Stimulated activated CD8-positive, alpha-beta memory T cell treated with anti-CD3 and anti-CD28 coated beads, Interleukin-15, amount 100 ng/mL, for 24 hours (primary cell): Measurements from ENCODE around the gene GALNT1.

ENCODE experiments used
- DNase-seq: peaks from one replicate; pipeline ENCODE4 v3.0.0-alpha.2; 2020; ENCODE audit warnings: low read depth

GALNT1 gene

DNA sequence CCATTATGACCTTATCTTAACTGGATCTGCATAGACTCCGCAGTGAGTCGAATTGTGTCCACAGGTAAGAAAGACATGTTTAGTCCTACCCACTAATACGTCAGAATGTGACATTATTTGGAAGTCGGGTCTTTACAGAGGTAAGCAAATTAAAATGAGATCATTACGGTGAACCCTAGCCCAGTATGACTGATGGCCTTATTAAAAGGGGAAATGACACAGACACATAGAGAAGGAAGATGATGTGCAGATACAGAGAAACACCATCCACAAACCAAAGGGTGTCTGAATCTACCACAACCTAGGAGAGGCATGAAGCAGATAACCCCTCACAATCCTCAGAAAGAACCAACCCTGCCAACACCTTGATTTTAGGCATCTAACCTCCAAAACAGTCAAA is 135.6 kb downstream of the GALNT1 start:
- no peak for DNase-seq

DNA sequence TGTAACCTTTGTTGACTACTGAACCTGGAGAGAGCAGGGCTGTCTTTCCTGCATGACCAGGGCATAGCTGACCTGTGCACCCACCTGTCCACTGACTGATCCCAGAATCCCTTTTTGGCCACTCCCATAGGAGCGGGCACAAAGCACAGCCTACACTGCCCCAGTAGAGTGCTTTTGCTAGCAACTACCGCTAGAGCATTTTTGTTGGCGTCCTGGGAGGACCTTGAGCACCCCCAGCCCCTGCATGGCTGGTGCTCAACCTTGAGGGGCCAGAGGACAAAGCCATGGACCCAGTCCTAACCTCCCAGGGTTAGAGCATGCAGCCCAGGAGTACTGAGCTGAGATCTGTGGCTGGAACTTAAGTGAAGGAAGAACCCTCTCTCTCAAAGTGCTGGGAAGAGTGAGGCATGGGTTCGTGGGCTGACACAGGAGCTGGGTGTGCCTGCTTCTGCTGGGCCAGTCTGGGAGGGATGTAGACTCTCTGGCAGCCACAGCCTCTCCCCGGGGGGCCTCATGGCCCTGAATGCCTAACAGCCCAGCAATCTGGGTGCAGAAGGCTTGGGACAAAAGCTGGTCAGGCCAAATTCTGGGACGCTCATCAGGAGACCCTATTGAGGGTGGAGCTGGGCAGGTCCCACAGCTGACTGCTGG is 140.0 kb downstream of the GALNT1 start:
- no peak for DNase-seq

DNA sequence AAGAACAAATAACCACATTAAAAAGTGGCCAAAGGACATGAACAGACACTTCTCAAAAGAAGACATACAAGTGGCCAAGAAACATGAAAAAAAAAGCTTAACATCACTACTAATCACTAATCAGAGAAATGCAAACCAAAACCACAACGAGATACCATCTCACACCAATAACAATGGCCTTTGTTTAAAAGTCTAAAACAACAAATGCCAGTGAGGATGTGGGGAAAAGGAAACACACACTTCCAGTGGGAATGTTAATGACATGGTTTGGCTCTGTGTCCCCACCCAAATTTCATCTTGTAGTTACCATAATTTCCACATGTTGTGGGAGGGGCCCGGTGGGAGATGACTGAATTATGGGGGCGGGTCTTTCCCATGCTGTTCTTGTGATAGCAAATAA is 147.1 kb downstream of the GALNT1 start:
- no peak for DNase-seq

DNA sequence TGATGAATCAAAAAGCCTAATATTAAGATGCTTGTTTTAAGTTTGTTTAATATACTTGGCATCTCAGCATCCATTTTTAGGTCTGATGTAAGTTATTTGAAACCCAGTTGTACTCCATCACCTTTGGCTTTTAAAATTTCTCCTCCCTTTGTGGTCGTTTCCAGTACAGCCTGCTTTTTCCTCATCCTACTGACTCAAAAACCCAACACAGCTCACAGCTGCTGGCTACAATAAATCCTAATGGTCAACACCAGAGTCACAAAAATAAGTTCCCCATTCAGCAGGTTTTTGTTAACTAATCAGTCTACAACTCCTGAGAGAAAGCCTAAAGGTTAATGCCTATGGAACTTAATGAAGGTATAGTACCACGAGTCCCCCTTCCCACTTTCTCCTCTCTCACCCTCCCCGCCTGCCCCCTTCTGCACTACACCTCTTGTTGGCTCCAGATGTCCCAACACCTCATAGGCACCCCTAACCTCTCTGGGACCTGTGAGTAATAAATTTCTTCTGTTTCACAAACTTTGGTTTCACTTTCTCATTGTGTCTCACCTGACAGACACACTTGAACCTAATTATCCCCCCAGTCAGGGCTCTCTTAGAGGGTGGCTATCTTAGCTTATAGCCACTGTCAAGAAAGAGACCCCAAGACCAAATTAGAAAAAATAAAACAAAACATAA is 148.6 kb downstream of the GALNT1 start:
- no peak for DNase-seq

DNA sequence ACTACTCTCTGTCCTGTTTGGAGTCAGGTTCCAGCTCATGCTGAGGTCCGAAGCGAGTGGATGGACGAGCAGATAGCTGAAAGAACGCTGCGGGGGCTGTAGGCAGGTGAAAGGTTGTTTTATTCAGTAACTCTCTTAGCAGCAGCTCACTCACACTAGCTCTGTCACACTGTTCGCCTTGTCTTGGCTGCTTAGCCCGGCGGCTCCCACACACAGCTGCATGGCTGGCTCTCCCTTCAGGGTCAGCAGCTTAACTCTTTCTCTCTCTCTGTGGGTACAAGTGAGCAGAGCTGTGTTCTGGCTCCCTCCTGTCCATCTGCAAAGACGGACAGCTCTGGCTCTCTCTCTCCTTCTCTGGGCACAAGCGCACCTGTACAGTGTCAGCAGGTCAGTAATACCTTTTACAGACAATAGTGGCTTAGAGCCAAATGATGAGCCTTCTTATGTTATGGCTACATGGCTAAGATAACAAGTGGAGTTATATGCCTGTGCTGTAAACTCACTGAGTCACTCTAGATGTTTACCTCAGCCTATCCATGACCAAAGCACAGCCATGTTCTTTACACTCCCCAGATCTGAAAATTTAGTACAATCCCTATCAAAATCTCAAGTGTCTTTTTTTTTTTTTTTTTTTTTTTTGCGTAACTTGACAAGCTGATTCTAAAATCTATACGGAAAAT is 149.3 kb downstream of the GALNT1 start:
- no peak for DNase-seq

DNA sequence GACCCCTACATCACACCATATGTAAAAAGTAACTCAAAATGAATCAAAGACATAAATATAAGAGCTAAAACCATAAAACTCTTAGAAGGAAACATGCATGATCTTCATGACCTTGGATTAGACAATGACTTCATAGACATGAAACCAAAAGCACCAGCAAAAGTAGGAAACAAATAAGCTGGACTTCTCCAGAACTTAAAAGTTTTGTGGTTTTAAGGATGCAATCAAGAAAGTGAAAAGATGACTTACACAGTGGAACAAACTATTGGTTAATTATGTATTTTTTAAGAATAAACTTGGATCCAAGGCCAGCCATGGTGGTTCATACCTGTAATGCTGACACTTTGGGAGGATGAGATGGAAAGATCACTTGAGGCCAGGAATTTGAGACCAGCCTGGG is 150.2 kb downstream of the GALNT1 start:
- DNase-seq: no peak

DNA sequence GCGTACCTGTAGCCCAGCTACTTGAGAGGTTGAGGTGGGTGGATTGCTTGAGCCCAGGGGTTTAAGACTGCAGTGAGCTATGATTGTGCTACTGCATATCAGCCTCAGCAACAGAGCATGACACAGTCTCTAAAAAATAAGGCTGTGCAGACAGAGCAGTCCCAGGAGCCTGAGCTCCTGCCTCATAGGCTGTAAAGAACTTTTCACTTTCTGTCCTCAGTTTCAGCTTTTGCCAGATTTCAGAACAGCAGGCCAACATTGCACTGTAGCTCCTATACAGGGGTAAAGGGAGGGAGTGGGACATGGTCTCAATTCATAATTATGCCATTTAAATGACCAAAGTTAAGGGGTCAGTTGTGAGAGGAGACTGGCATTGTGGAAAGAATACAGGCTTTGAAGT is 150.6 kb downstream of the GALNT1 start:
- DNase-seq: no peak

DNA sequence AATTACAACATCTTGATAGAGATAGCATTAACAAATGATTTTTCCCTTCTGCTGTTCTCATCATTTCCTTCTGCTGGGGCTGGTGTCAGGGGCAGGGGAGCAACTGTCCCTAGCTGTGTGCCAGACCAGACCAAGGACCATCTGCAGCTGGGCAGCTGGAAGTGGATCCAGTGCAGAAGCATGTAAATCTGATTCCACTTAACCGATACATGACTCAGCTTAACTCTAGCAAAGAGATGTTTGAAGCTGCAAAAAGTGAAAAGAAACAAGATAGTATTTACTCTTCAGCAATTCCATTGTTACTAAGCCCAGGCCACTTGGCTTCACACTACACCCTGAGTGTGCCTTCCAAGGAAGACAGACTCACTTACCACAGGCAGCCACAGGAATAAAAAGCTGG is 151.1 kb downstream of the GALNT1 start:
- DNase-seq: no peak

DNA sequence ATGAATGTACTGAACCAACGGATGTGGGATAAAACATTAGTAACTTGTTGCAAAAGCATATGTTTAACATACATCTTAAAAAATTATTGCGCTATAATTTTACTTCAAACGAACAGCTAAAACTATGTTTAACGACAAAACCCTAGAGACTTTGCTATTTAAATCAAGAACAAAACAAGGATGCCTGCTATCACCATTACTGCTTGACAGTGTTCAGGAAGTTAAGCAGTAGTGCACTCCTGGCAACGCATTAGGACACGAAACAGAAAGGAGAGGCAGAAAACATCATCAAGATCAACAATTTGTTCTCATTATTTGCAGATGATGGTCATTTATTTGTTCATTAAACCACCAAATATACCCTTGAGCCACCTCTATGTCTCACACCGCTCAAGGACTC is 151.9 kb downstream of the GALNT1 start:
- no peak for DNase-seq

DNA sequence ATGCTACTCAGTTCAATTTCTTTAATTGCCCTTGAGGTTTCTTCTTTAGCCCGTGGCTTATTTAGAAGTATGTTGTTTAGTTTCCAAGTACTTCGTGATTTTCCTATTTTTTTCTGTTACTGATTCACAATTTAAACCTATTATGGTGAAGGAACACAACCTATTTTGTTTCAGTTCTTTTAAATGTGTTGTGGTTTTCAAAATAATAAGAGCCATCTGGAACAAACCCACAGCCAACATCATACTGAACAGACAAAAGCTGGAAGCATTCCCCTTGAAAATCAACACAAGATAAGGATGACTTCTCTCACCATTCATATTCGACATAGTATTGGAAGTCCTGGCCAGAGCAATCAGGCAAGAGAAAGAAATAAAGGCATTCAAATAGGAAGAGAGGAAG is 155.2 kb downstream of the GALNT1 start:
- DNase-seq: no peak

DNA sequence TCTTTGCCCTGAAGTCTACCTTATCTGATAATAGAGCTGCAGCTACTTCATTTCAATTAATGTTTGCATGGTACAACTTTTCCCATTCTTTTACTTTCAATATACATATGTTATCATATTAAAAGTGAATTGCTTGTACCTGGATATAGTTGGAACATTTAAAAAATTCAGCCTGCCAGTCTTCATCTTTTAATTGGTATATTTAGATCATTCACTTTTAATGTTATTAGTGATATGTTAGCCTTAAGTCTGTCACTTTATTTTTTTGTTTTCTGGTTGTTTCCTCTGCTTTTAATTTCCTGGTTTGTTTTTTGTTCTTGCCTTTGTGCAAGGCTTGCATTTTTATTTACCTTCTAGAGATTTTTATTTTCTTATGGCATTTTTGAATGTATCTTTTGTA is 158.2 kb downstream of the GALNT1 start:
- DNase-seq: no peak

DNA sequence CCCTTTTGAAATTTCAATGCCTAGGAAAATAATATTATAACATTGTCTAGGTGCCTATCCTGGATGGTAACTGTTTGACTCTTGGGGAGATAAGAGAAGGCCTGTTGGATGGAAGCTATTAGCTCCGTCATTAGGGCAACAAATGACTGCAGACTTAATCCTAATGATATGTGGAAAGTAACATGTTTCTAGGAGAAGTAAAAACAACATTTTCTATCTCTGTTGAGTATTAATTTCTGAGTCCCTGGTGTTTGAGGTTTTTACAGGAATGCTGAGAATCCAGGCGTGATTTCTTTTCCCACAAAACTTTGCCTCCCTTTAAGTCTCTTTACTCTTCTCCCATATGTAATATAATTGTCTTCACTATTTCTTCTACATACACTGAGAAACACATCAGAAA is 159.1 kb downstream of the GALNT1 start:
- DNase-seq: no peak

DNA sequence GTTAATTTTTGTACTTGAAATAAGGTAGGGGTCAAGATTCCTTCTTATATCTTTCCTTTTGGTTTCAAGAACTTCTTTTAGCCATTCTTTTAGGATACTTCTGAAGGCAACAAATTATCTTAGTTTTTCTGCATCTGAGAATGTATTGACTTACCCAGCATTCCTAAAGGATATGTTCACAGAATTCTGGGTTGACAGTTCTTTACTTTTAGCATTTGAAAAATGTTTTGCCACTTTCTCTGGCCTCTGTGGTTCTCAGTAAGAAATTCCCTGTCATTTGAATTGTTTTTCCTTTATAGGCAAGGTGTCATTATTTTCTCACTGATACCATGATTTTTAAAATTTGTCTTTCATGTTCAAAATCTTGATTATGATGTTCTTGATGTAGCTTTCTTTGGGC is 162.4 kb downstream of the GALNT1 start:
- DNase-seq: no peak

DNA sequence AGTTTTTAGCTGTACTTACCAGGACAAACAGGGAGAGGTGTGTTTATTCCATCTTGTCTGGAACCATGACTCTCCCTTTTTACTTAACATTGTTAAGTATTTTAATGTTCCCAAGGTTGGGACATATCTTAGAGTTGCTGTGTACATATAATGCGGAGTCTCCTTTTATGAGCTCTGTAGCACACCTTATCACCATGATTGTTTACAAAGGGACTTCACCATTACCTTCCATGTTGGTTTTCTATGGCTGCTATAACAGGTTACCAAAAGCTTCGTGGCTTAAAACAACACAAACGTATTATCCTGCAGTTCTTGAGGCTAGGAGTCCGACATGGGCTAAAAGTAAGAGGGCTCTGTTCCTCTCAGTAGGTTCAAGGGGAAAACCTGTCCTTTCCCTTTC is 164.3 kb downstream of the GALNT1 start:
- DNase-seq: no peak

DNA sequence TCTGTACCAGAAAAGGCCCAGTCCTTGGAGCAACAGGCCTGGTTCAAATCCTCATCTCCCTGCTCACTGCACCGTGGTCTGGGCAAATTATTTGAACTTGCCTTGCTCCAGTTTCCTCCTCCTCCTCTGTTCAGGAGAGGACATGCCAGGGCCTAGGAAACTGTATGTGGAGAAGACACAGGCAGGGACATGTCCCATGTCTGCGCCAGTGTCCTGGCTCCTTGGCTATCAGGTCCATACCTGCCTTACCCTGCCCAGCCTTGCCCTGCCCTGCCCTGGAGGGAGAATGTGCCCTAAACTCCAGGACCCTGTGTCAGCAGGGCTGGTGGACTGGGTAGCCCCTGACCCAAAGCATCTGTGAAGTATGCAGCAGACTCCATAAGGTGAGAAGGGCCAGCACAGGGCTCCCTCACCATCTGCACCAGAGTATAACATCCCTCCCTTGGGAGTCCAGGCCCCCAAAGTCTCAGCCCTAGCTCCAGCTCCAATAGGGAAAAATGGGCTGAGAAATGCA is 165.3 kb downstream of the GALNT1 start:
- DNase-seq: no peak

DNA sequence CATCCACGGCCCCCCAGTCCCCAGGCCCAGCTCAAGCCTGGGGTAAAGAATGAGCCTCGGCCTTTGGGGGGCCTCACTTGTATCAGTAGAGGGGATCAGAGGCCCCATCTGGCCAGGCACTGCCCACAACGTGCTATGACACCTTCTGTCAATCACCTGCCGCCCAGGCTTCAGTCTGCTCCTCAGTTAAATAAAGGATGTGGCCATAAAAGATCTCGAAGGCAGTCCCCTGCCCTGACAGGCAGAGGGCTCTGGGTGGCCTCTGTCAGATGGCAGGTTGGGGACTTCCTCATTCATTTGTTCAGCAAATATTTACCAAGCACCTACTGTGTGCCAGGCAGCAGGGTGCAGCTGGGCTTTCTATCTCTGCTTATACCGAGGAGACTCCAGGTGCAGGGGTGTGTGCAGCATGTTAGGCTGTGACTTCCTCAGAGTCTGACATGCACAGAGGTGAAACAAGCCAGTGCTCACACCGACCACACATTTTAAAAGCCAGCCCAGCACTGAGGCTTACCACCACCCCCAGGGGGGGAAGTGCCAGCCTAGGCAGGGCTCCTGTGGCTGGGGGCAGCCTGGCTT is 166.4 kb downstream of the GALNT1 start:
- DNase-seq: no peak

DNA sequence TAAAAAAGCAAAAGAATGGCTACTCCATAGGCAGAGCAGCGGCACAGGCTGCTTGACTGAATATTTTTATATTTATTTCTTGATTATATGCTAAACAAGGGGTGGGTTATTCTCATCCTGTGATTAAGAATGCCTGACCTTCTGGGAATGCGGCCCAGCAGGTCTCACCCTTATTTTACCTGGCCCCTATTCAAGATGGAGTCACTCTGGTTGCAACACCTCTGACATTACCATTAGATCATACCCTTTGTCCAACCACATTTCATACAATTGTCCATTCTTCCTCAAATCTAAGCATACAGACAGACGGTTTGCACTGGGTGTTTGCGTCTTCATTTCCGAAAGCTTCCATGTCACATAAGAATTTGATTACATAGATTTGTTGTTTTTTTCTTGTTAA is 168.2 kb downstream of the GALNT1 start:
- no peak for DNase-seq

DNA sequence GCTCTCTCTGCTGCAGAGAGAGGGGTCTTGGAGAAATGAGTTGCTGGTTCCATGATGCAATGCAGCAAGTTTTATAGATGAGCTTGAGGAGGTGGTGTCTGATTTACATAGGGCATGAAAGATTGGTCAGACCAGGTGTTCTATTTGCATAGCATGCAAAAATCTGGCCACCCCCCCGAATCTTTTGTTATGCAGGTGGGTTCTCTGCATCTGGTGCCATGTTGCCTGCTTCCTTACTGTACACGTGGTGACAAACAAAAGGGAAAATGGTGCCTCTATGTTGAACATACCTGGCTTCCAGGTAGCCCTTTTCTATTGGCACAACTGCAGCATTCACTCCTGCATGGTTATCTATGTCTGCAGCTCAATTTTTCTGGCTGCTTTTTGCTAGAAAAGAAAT is 169.4 kb downstream of the GALNT1 start:
- DNase-seq: no peak

DNA sequence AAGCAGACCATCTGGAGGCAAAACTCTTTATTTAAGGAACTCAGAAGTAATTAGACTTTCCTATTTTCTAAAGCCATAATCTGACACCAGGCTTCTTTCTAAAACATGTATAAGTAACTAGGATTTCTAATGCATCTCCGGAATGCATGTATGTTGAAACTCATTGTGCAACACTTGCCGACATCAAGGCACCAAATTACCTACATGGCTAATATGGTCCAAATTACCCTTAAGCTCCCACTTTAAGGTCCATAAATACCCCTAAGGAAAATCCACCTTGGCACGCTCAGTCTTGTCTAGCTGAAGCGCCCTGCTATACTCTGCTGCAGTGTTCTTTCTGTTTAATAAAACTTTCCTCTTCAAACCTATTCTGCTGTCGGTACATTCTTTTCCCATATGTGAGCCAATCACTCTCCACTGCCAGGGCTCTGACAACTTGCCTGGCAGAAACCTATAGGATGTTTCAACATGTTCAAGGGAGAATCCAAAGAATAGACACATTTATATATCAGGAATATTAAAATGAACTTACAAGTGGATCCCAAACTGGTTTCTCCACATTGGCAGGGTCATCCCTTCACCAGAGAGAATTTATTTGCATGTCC is 171.9 kb downstream of the GALNT1 start:
- no peak for DNase-seq

DNA sequence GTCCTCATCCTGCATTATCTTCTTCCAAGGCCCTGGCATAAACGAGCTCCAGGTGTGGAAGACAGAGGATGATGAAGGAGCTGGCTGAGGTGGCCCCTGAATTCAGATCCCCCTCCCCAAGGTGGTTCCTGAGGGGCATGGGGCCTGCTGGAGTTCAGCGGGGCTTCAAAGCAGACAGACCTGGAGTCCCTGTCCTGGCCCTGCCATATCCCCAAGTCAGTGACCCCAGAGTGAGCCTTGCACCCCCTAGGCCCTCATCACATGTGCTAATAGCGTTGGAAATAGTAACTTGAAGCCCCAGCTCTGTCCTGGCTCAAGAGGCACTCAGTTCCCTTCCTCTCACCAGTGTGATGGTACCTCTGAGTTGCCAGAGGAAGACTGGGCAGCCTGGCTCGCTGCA is 172.9 kb downstream of the GALNT1 start:
- DNase-seq: no peak

DNA sequence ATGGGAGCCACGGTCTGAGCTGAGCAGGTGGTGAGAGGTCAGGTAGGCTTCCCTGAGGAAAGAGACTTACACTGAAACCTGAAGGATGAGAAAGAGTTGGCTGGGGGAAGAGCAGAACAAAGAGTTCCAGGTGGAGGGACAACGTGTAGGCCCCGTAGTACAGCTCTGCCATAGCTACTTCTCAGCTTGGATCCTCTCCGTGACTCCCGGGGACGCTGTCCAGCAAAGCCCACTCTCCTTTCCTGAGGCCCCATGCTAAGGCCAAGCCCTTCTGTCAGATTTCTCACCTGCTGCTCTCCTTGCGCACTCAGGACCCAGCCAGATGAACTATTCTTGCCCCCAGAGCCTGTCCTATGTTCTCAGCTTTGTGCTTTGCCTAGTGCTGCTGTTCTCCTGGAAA is 173.8 kb downstream of the GALNT1 start:
- no peak for DNase-seq

DNA sequence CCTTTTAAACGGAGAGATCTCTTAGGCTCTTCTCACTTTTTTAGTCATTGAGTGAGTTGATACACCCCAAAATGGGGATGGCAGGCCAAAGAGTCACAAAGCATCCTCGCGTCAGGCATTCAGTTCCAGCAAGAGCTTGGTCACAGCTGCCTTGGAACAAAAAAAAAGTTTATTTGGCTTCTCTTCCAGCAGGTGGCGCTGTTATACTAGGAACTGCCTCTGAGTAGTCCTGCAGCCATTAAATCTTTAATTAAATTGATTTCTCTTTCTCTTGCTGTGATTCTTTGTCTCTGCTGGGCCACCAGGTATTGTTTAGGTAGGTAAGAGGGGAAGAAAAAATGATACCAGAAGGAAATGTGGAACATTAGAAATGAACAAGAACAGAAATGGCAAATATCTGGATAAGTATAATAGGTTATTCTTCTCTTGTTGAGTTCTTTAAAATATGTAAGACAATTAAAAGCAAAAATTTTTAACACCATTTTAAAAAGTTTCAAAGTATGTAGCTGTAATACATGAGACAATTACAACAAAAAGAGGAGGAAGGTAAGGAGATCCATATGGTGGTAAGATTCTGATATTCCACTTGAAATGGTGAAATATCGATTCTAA is 175.1 kb downstream of the GALNT1 start:
- DNase-seq: no peak
